GM19463 (cell line): ENCODE data around the gene MYRIP.
A peak's percentile ranks its signal among the peaks of the same experiment; 100 is the strongest.

ENCODE experiments used
- ATAC-seq: cut with Tn5 transposase; IDR thresholded peaks from one replicate; pipeline ENCODE4 v1.9.1; 2021; ENCODE audit warnings: mild to moderate bottlenecking, moderate library complexity; ENCODE audit not compliant: unreplicated experiment

The MYRIP gene

DNA sequence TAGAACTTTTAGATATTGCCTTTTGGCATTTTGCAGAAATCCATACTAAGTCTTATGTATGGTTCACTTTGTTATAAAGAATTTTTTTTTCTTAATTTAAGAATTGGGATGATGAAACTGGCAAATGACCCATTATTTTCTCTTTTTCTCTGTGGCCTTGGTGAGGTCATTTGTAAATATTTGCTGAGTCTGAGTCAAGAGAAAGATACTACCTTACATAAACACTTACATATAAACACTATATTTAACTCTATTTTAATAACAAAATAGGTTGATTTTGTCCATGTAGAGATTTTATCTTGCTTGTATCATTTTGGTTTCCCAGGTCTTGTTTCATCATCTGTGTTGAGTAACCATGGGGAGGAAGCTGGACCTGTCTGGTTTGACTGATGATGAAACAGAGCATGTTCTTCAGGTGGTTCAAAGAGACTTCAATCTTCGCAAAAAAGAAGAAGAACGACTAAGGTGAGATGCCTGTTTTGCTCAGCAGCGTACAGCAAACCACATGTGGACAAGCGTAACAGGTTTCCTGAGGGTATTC, 91.1 kb downstream of the MYRIP start:
- no peak for ATAC-seq

DNA sequence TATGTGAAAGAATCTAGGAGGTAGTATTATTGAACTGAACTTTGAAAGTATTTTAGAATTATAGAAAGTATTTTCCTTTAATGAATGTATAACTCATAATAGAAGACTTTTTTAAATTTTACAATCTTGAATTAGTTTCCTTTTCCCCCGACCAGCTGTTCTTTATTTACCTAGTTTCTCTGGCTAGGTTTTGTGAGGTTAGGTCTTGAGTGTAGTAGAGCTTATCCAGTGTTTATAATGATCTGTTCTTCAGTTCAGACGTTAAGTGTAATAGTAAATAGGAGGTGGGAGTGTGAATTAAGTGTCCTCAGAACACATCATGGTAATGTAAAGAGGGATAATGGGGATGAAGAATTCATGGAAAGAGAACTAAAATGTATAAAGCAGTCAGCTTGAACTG, 93.8 kb downstream of the MYRIP start:
- no peak for ATAC-seq

DNA sequence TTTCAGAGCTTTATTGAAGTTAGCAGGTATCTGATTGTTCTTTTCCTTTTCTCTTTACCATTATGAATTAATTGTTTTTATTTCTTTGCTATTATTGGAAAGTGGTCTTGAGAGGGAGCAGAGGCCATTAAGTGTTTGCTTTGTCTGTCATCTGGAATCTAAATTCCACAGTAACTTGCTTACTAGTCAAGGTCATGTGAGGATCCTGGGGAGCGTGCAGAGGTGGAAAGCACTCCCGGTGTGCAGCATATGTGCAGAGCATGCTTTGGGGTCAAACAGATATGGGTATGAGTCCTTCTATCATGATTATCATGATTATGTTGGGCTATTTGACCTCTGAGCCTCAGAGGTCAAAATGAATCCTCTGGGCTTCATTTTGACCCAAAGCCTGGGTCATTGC, 96.4 kb downstream of the MYRIP start:
- no peak for ATAC-seq

DNA sequence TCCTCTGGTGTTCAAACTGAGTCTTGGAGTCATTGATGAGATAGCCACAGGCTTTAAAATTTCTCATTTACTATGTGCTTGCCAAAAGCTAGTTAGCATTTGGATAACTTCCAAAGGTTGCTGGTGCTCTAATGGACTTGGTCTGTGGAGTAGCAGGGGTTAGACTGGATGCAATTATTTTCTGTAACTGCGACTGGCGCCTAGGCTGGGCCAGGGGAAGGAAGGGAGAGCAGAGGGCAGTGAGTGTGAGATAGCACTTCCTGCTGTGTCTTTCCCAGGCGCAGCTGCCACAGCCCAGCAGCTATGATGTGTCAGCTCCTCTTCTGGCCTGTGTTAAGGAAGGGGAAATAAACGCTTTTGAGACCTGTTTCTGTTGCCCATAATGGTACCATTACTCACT, 98.6 kb downstream of the MYRIP start:
- no peak for ATAC-seq

- ATAC-seq: no peak
These were observed 100.7 kb downstream of the MYRIP start for GRCh38 chr3:39910135-39910534.

GRCh38 chr3:39910826-39911464, 101.5 kb downstream of the MYRIP start:
- ATAC-seq: no peak

- ATAC-seq: no peak
These were observed 102.3 kb downstream of the MYRIP start for GRCh38 chr3:39911465-39912309.

DNA sequence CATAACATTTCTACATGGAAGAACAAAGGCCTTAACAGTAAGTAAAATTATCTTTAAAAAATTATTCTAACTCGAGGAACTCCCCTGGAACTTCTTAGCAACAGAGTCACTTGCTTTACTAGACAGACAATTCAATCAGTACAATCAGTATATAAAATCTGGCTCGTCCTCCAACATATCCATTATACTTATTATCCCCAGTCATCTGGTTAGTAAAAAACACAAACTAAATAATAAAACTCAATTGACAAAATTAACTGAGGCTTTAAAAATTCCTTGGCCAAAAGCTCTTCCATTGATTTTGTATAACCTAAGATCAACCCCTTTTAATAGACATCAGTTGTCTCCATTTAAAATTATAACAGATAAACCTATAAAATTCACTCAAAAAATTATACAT, 105.6 kb downstream of the MYRIP start:
- no peak for ATAC-seq

DNA sequence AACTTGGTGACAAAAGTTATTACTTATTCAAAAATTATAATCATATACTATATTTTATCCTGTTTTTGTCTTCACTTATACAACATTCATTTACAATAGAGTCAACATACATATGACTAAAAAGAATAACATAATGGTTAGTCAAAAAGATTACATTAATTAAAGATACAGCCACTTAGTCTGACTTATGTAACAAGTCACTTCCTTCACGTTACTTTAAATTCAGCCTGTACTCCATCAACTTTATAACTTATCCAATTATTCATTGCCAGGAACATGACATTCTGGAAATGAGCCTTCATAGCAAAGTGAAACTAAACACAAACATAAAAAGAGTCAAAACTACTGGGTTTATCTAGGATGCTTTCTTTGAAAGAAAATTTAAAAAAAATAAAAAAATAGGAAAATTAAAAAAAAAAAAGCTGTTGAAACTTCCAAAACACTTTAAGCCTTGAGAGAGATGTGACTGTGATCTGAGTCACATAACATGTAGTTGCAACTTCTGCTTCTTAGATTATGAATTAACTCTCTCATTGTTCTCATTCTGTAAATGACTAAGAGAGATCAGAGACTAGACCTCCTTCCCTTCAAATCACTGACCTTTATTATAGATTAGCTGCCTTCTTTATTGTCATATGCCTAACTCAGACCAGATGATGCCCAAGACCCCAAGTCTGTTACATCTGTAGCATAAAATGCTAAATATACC, 107.8 kb downstream of the MYRIP start:
- ATAC-seq: peak; percentile 78

GRCh38 chr3:39919281-39919680, 109.9 kb downstream of the MYRIP start:
- ATAC-seq: no peak

DNA sequence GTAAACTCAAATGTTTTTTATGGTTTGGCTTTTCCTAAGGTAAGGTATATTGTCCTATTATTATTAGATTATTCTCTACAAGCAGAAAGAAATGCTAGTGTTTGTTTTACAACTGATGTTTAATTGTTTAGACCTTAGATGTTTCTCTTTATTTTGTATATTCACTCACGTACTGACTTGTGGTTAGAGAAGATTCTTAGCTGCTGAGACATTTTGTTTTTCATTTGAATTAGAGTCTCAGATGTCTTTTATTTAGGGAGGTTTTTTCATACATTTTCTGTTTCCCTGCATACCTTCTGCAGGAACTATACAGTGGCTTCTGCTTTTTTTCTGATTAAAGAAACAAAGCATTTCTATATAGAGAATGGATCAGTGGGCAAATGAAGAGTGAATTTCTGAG, 110.9 kb downstream of the MYRIP start:
- ATAC-seq: no peak

DNA sequence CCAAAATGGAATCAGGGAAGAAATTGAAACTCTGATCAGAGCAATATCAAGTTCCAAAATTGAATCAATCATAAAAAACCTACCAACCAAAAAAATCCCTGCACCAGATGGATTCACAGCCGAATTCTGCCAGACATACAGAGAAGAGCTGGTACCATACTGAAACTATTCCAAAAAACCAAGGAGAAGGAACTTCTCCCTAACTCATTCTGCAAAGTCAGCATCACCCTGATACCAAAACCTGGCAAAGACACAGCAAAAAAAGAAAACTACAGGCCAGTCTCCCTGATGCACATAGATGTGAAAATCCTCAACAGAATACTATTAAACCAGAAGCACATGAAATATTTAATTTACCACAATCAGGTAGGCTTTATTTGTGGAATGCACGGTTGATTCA, 118.1 kb downstream of the MYRIP start:
- no peak for ATAC-seq

DNA sequence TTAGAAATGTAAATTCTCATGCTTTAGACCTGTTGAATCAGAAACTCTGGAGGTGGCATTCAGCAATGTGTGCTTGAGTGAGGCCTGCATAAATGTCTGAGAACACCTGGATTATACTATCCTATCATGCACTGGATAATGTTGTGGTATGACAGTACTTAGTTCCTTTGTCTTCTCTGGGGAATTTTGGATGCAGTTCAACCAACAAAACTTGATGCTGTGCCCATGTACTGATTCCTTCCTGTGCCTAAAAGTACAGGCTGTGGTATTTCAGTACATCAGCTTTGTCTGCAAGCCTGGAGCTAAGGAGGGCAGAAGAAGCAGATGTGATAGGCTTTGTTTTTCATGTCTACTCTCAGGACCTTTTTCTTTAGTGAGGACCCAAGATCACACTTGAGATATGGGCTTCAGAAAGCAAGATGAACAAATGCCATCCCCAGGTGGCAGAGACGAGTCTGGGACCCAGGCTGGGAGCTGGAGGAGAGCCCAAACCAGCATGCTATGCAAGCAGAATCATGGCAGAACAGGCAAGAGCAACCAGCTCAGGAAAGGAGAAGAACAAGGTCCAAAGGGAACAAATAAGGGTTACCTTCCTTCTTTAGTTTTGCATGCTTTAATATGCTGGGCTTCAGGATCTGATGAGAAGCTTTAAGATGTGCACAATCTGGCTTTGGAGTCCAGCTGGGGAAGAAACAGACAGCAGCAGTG, 124.7 kb downstream of the MYRIP start:
- no peak for ATAC-seq

GRCh38 chr3:39934696-39935095, 125.3 kb downstream of the MYRIP start:
- no peak for ATAC-seq

GRCh38 chr3:39935261-39935660, 125.9 kb downstream of the MYRIP start:
- no peak for ATAC-seq

GRCh38 chr3:39936848-39937247, 127.4 kb downstream of the MYRIP start:
- ATAC-seq: no peak

DNA sequence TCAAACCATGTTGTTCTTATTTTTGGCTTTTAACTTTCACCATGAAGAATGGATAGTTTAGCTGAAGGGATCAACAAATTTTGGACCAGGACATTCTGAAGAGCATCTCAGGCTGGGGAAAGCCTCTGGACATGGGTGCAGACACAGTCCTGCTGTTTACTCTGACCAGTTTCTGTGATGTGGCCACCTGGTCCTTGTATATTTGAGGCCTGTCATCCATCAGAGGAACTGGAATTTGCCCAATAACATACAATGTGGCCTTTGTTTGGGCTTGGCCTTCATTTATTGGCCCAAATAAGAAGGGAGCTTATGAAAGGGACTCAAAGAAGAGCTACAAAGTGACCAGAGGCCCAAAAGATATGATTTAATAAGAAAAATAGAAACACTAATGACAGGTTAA, 127.9 kb downstream of the MYRIP start:
- no peak for ATAC-seq

DNA sequence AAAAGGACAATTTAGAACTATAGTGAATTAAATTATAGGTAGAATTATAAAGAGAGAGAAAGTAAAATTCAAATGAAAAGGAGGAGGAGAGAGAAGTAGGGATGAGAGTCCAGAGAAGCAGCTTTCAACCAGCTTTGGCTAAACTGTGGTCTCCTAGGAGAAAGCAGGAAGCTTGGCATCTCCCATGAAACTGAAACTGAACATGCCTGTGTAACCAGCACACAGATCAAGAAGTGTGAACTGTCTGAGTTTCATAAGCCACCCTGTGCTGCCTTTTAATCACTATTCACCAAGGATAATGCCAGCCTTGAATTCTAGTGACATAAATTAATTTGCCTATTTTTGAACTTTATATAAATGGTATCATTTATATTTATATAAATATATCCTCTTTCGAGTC, 128.5 kb downstream of the MYRIP start:
- peak; percentile 87 for ATAC-seq

DNA sequence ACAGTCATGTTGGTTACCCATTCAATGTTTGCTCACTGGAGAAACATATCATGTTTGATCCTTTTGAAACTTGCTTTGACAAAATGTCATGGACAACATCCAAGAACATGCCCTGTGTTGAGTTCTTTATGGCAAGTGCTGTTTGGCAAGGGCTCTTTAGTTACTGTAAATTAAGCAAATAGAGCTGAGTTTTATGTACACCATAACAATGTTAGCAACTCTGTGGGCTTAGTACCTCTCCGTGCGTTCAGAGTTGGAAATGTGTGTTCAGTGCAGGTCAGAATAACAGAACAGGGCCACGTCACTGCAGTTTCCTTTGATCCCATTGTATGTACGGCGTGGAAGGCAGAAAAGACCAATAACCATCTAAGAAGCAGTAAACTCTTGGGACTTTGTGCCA, 132.5 kb downstream of the MYRIP start:
- no peak for ATAC-seq

GRCh38 chr3:39960515-39961191, 151.2 kb downstream of the MYRIP start:
- no peak for ATAC-seq
